ENCODE measurements around the gene CCR3. TPM values are rescaled to one million over a fixed set of nuclear protein-coding genes. Genes with fewer than 3 reads are reported as not detected.

Gene CCR3
- total RNA-seq, 3 donors from 2014 or later (not counting 1 experiment from before 2014, with no cell fraction given) = 1.5 to 36.7 TPM; not detected in 1

GRCh38 chr3:46233194-46233593 lies 9.1 kb upstream of the CCR3 start:
- H3K27me3 Mint-ChIP-seq (ENCODE audit: low read depth in 2 of 2) = no peaks in the 10 kb centered on the region
- H3K4me1 Mint-ChIP-seq = peaks cover 39 to 46% of the 10 kb centered on the region in 2 donors
- H3K4me3 Mint-ChIP-seq = no peak overlapping the region
- DNase-seq = no peak
- no peaks in the 10 kb centered on the region for H3K36me3 ChIP-seq (ENCODE audit: control insufficient read depth, insufficient read depth, low read length)
- no peak overlapping the region for H3K4me3 ChIP-seq (ENCODE audit: low read length)
- TF ChIP-seq CTCF (IDR thresholded peaks at IDR 0.05) = no peak
- no peaks in the 10 kb centered on the region for H3K27me3 ChIP-seq (ENCODE audit: control insufficient read depth, insufficient read depth, low read length)
- H3K27ac Mint-ChIP-seq = no peak overlapping the region
- intact Hi-C loops (cut with micrococcal nuclease) = no loop called here
- peaks cover 18% of the 10 kb centered on the region for H3K4me1 ChIP-seq (ENCODE audit: control insufficient read depth, insufficient read depth, low read length)
- ATAC-seq = no peak
- no peak overlapping the region for H3K27ac ChIP-seq (ENCODE audit: low read length)
- no peaks in the 10 kb centered on the region for H3K9me3 ChIP-seq (ENCODE audit: control insufficient read depth, insufficient read depth, low read length)
- 81% methylated on average over 5 of the region's 6 CpGs for WGBS (ENCODE audit: insufficient coverage)
- H3K9me3 Mint-ChIP-seq = no peaks in the 10 kb centered on the region
- no peaks in the 10 kb centered on the region for H3K36me3 Mint-ChIP-seq

- H3K4me3 Mint-ChIP-seq = no peak overlapping the region
- 95% methylated on average over 2 of the region's 2 CpGs for WGBS (ENCODE audit: insufficient coverage)
- DNase-seq (no peak), ATAC-seq (no peak)
- intact Hi-C loops (cut with micrococcal nuclease) = no loop called here
- H3K27me3 ChIP-seq (ENCODE audit: control insufficient read depth, insufficient read depth, low read length) = no peaks in the 10 kb centered on the region
- no peaks in the 10 kb centered on the region for H3K9me3 ChIP-seq (ENCODE audit: control insufficient read depth, insufficient read depth, low read length)
- no peak overlapping the region for H3K4me3 ChIP-seq (ENCODE audit: low read length)
- peaks cover 36 to 44% of the 10 kb centered on the region in 2 donors for H3K4me1 Mint-ChIP-seq
- H3K27me3 Mint-ChIP-seq (ENCODE audit: low read depth in 2 of 2) = no peaks in the 10 kb centered on the region
- no peak overlapping the region for H3K27ac Mint-ChIP-seq
- no peaks in the 10 kb centered on the region for H3K36me3 Mint-ChIP-seq
- no peak for TF ChIP-seq CTCF (IDR thresholded peaks at IDR 0.05)
- no peak overlapping the region for H3K27ac ChIP-seq (ENCODE audit: low read length)
- no peaks in the 10 kb centered on the region for H3K36me3 ChIP-seq (ENCODE audit: control insufficient read depth, insufficient read depth, low read length)
- peaks cover 17% of the 10 kb centered on the region for H3K4me1 ChIP-seq (ENCODE audit: control insufficient read depth, insufficient read depth, low read length)
- H3K9me3 Mint-ChIP-seq = no peaks in the 10 kb centered on the region
Observed at GRCh38 chr3:46235425-46235824, 6.8 kb upstream of the CCR3 start.

- Mint-ChIP-seq H3K4me3 (peak overlapping the region; percentile 64), H3K4me1 (peaks cover 36 to 45% of the 10 kb centered on the region in 2 donors), H3K27ac (peak overlapping the region; percentile 0 to 72)
Observed at GRCh38 chr3:46236294-46237054, 5.8 kb upstream of the CCR3 start.

More at GRCh38 chr3:46236294-46237054, 5.8 kb upstream of the CCR3 start:
- H3K4me1 ChIP-seq (ENCODE audit: control insufficient read depth, insufficient read depth, low read length) = peaks cover 17% of the 10 kb centered on the region
- no peaks in the 10 kb centered on the region for H3K36me3 Mint-ChIP-seq
- no peaks in the 10 kb centered on the region for H3K9me3 Mint-ChIP-seq
- WGBS (ENCODE audit: insufficient coverage) = 31% methylated on average over 5 of the region's 5 CpGs
- no peak overlapping the region for H3K4me3 ChIP-seq (ENCODE audit: low read length)
- peak; percentile 90 to 92 (median 91) for ATAC-seq
- H3K36me3 ChIP-seq (ENCODE audit: control insufficient read depth, insufficient read depth, low read length) = no peaks in the 10 kb centered on the region
- no peaks in the 10 kb centered on the region for H3K9me3 ChIP-seq (ENCODE audit: control insufficient read depth, insufficient read depth, low read length)
- intact Hi-C loops (cut with micrococcal nuclease) = no loop called here
- no peaks in the 10 kb centered on the region for H3K27me3 ChIP-seq (ENCODE audit: control insufficient read depth, insufficient read depth, low read length)
- no peaks in the 10 kb centered on the region for H3K27me3 Mint-ChIP-seq (ENCODE audit: low read depth in 2 of 2)
- no peak for TF ChIP-seq CTCF (IDR thresholded peaks at IDR 0.05)
- peak; percentile 22 to 27 for DNase-seq
- no peak overlapping the region for H3K27ac ChIP-seq (ENCODE audit: low read length)
